Measurements from ENCODE around the gene ALK. TPM values are rescaled to one million over a fixed set of nuclear protein-coding genes. Genes with fewer than 3 reads are reported as not detected.

Gene ALK
- total RNA-seq, 1 donor from 2014 or later, result 9.6 TPM

DNA sequence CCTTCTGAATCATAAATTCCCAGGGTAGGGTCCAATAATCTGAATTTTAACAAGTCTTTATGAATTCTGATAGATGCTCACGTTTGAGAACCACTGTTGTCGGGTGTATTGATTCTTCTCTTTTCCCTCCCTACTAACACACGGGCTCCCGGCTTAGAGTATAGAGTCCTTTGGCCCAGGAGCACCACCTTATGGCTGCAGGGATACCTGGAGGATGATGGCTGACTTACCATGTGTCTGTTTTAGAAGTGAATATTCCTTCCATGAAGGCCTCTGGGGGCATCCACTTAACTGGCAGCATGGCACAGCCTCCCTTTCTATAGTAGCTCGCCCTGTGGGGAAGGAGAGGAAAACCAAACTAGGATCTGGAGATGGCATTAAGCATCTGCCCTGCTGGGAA lies 714.4 kb downstream of the ALK start:
- H3K36me3 Mint-ChIP-seq (ENCODE audit: unreplicated experiment), result no peaks in the 10 kb centered on the region
- DNase-seq, result no peak
- H3K4me1 Mint-ChIP-seq (ENCODE audit: low read depth, unreplicated experiment), result peaks cover 2% of the 10 kb centered on the region
- TF ChIP-seq, protein P1, sequence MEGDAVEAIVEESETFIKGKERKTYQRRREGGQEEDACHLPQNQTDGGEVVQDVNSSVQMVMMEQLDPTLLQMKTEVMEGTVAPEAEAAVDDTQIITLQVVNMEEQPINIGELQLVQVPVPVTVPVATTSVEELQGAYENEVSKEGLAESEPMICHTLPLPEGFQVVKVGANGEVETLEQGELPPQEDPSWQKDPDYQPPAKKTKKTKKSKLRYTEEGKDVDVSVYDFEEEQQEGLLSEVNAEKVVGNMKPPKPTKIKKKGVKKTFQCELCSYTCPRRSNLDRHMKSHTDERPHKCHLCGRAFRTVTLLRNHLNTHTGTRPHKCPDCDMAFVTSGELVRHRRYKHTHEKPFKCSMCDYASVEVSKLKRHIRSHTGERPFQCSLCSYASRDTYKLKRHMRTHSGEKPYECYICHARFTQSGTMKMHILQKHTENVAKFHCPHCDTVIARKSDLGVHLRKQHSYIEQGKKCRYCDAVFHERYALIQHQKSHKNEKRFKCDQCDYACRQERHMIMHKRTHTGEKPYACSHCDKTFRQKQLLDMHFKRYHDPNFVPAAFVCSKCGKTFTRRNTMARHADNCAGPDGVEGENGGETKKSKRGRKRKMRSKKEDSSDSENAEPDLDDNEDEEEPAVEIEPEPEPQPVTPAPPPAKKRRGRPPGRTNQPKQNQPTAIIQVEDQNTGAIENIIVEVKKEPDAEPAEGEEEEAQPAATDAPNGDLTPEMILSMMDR (IDR thresholded peaks at IDR 0.05; ENCODE audit: partially characterized antibody, unreplicated experiment), result no peak
- no peaks in the 10 kb centered on the region for H3K9me3 Mint-ChIP-seq (ENCODE audit: unreplicated experiment)
- H3K27me3 Mint-ChIP-seq (ENCODE audit: unreplicated experiment), result peaks cover 2% of the 10 kb centered on the region
- no peak overlapping the region for H3K4me3 Mint-ChIP-seq (ENCODE audit: unreplicated experiment)
- H3K27ac Mint-ChIP-seq (ENCODE audit: unreplicated experiment), result no peak overlapping the region

DNA sequence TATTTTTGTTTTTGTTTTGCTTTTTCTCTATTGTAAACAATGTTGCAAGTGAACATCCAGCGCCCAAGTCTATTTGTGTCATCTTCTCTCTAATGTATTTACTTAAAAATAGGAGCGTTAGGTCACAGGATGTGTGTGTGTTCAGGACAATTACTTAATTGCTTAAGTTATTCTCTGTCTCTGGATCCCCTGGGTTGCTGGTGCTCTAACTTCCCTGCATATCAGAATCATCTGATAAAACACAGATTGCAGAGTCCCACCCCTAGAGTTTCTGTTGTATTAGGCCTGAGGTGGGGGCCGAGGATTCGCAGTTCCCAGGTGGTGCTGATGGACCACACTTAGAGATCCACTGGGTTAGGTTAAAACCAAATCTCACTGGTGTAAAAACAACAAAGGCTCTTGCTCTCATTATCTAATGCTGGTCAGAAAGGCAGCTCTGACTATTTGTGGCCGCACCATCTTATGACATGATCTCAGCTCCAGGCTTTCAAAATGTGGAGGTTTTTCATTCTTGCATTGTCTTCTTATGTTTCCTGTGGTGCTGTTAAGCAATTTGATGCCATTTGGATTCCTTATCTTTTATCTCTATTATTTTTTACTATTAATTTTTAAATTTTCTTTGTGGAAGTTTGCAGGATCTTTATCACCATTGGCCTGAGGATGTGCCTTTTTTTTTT lies 718.4 kb downstream of the ALK start:
- TF ChIP-seq, protein P1 (IDR thresholded peaks at IDR 0.05; ENCODE audit: partially characterized antibody, unreplicated experiment), result no peak
- peaks cover 2% of the 10 kb centered on the region for H3K4me1 Mint-ChIP-seq (ENCODE audit: low read depth, unreplicated experiment)
- no peaks in the 10 kb centered on the region for H3K27me3 Mint-ChIP-seq (ENCODE audit: unreplicated experiment)
- H3K27ac Mint-ChIP-seq (ENCODE audit: unreplicated experiment), result no peak overlapping the region
- H3K36me3 Mint-ChIP-seq (ENCODE audit: unreplicated experiment), result no peaks in the 10 kb centered on the region
- H3K9me3 Mint-ChIP-seq (ENCODE audit: unreplicated experiment), result no peaks in the 10 kb centered on the region
- no peak overlapping the region for H3K4me3 Mint-ChIP-seq (ENCODE audit: unreplicated experiment)
- DNase-seq, result no peak

DNA sequence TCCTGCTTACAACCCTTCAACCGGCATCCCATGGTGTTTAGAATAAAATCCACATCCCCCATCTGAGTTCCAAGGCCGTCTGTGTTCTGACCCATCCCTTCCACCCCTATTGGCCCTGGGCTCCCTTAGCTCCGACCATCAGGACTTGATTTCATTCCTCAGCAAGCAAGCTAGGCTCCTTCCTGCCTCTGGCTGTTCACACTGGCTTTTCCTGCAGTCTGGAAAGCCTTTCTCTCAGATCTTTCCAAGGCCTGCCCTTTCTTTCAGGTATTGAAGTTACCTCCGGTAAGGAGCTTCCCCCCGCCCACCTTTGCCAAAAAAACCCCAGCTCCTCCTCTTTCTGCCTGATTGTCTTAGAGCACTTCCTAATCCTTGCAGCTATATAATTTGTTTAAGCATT lies 719.4 kb downstream of the ALK start:
- TF ChIP-seq, protein P1 (IDR thresholded peaks at IDR 0.05; ENCODE audit: partially characterized antibody, unreplicated experiment), result no peak
- DNase-seq, result no peak
- Mint-ChIP-seq H3K27me3 (ENCODE audit: unreplicated experiment) (no peaks in the 10 kb centered on the region), H3K9me3 (ENCODE audit: unreplicated experiment) (no peaks in the 10 kb centered on the region), H3K4me1 (ENCODE audit: low read depth, unreplicated experiment) (peaks cover 3% of the 10 kb centered on the region), H3K27ac (ENCODE audit: unreplicated experiment) (no peak overlapping the region), H3K36me3 (ENCODE audit: unreplicated experiment) (no peaks in the 10 kb centered on the region), H3K4me3 (ENCODE audit: unreplicated experiment) (no peak overlapping the region)

DNA sequence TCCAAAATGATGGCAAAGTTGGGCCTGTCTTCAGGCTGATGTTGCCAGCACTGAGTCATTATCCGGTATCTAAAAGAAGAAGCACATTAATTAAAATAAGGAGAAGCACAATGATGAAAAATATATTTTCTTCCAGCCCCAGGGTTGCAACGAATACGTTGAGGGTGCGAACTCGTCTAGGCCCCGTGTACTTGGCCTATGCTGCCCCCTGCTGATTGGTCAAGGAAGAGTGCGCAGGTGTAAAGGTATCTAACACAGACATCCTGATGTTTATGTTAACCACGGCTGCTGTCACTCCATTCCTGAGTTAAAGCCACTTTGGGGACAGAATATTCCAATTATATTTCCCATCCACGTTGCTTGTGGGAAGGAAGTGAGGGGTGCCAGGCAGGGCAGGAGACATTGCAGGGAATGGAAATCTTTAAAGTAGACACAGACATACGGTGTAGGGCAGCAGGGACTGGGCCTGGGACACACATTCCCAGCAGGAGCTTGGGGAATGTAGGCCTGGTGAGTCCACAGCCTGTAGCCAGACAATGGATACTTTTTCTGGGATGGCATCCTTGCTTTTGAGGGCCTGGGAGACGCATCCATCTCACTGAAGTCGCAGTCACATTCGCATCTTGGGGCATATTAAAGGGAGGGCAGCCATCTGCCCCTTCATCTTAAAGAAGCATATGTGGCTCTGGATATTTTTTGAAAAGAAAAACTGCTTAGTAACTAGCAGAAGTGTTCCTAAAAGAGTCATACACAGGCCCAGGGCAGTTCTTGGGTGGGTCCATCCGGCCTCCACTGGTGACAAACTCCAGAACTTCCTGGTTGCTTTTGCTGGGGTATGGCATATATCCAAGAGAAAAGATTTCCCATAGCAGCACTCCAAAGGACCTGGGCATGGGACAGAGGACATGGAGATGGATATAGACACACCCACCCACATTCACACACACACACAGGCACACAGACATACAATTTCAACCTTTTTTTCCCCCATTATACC lies 724.3 kb downstream of the ALK start:
- Mint-ChIP-seq H3K9me3 (ENCODE audit: unreplicated experiment) (peaks cover 1% of the 10 kb centered on the region), H3K4me3 (ENCODE audit: unreplicated experiment) (no peak overlapping the region), H3K36me3 (ENCODE audit: unreplicated experiment) (no peaks in the 10 kb centered on the region), H3K4me1 (ENCODE audit: low read depth, unreplicated experiment) (peaks cover 3% of the 10 kb centered on the region), H3K27ac (ENCODE audit: unreplicated experiment) (no peak overlapping the region), H3K27me3 (ENCODE audit: unreplicated experiment) (peaks cover 3% of the 10 kb centered on the region)
- TF ChIP-seq, protein P1 (IDR thresholded peaks at IDR 0.05; ENCODE audit: partially characterized antibody, unreplicated experiment), result peak; percentile 80
- DNase-seq, result peak; percentile 82

All from glutamatergic neuron (in vitro differentiated cells).